Neural cell (in vitro differentiated cells): Measurements from ENCODE around the gene LRRC45.

ENCODE experiments used
- EP300 ChIP-seq: fragments of 450-650 bp; conservative IDR thresholded peaks from 2 replicates; pipeline ENCODE4 v1.6.1; 2014; ENCODE audit warnings: antibody characterized with exemption, mild to moderate bottlenecking, moderate library complexity; ENCODE audit not compliant: poor library complexity, severe bottlenecking
- EZH2 ChIP-seq: fragments of 200-600, 300-800 bp; shearing (Covaris generic), sonication (generic); IDR thresholded peaks from 2 replicates; pipeline ENCODE4 v1.6.1; 2014; ENCODE audit warnings: antibody characterized with exemption, low read length, borderline replicate concordance, mild to moderate bottlenecking; ENCODE audit not compliant: insufficient read depth, poor library complexity, severe bottlenecking
- MXI1 ChIP-seq: fragments of 450-650 bp; conservative IDR thresholded peaks from 2 replicates; pipeline ENCODE4 v1.6.1; 2014; ENCODE audit warnings: antibody characterized with exemption, mild to moderate bottlenecking; ENCODE audit not compliant: poor library complexity, severe bottlenecking
- POLR2AphosphoS5 ChIP-seq: IDR thresholded peaks from 2 replicates; pipeline ENCODE4 v1.6.1; 2012
- RAD21 ChIP-seq: fragments of 450-650 bp; conservative IDR thresholded peaks from 2 replicates; pipeline ENCODE4 v1.6.1; 2014; ENCODE audit warnings: antibody characterized with exemption, mild to moderate bottlenecking, moderate library complexity
- TAF1 ChIP-seq: IDR thresholded peaks from 2 replicates; pipeline ENCODE4 v1.6.1; 2012; ENCODE audit warnings: low read depth
- TF ChIP-seq, protein P1 (sequence below): fragments of 450-650 bp; IDR thresholded peaks from 2 replicates; pipeline ENCODE4 v1.5.1; 2014; ENCODE audit warnings: antibody characterized with exemption, mild to moderate bottlenecking, moderate library complexity; ENCODE audit not compliant: poor library complexity, severe bottlenecking

DNA sequence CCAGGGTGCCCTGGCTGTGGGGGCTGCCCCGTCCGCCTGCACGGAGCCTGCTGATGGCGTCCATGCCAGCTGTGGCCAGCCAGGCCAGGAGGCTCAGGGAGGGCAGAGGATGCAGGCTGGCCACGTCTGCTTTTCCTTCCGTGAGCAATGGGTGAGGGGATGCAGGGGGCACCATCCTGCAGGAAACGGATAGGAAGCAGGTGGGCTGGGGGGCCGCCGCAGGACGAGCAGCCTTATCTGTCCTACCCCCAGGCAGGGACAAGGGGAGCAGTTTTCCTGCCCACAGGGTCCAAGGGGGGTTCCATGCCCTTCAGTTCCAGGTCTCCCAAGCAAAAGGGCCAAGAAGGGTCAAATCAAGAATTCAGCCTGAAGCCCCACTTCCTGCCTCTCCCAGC lies 35.7 kb downstream of the LRRC45 start:
- TF ChIP-seq, protein P1, sequence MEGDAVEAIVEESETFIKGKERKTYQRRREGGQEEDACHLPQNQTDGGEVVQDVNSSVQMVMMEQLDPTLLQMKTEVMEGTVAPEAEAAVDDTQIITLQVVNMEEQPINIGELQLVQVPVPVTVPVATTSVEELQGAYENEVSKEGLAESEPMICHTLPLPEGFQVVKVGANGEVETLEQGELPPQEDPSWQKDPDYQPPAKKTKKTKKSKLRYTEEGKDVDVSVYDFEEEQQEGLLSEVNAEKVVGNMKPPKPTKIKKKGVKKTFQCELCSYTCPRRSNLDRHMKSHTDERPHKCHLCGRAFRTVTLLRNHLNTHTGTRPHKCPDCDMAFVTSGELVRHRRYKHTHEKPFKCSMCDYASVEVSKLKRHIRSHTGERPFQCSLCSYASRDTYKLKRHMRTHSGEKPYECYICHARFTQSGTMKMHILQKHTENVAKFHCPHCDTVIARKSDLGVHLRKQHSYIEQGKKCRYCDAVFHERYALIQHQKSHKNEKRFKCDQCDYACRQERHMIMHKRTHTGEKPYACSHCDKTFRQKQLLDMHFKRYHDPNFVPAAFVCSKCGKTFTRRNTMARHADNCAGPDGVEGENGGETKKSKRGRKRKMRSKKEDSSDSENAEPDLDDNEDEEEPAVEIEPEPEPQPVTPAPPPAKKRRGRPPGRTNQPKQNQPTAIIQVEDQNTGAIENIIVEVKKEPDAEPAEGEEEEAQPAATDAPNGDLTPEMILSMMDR, result no peak
- no peak for TF ChIP-seq MXI1
- no peak for TF ChIP-seq EP300
- no peak for TF ChIP-seq TAF1
- TF ChIP-seq EZH2, result no peak
- no peak for TF ChIP-seq POLR2AphosphoS5
- no peak for TF ChIP-seq RAD21
